HG03097 (cell line): ENCODE data around the gene PILRA.
"Not testable (repeated sequence)": the region's sequence is repeated elsewhere in the genome, so short reads cannot be mapped to it uniquely, and the experiment has no call there.

ENCODE experiments used
- ATAC-seq: cut with Tn5 transposase; IDR thresholded peaks from one replicate; pipeline ENCODE4 v1.9.1; 2021; ENCODE audit not compliant: unreplicated experiment, low FRiP score

The PILRA gene

DNA sequence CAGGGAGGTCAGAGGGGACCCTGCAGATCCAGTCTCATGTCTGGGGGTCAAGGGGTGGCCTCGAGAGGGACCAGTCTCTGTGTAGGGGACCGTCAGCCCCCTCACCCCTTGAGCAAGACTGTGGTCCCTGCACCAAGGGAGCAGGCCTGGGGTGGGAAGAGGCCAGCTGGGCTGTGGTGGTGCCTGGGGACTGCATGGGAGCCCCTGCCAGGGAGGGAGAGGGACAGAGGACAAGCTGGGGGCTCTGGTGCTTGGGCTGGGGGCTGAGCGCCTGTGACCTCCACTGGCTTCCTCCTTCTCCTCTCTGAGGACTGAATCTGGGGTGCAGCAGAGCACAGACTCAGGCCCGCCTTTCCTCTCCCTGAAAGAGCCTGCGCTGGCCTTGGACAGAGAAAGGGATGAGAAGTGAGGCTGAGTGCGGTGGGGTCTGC, 16.1 kb upstream of the PILRA start:
- ATAC-seq = no peak

- no peak for ATAC-seq
These were observed 15.0 kb upstream of the PILRA start, which contains the start of gene PILRB for GRCh38 chr7:100358027-100358856. PILRB (plus strand) TSS chr7:100358117; CDS start chr7:100358303, 186 bp downstream.

DNA sequence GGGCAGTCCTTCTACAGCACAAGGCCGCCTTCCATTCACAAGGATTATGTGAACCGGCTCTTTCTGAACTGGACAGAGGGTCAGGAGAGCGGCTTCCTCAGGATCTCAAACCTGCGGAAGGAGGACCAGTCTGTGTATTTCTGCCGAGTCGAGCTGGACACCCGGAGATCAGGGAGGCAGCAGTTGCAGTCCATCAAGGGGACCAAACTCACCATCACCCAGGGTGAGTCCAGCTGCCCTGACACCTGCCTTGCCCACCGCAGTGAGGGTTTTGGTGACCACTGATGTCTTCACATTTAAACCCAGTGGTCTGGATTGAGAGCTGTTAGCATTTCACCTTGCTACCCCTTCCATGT, 14.5 kb upstream of the PILRA start:
- no peak for ATAC-seq

DNA sequence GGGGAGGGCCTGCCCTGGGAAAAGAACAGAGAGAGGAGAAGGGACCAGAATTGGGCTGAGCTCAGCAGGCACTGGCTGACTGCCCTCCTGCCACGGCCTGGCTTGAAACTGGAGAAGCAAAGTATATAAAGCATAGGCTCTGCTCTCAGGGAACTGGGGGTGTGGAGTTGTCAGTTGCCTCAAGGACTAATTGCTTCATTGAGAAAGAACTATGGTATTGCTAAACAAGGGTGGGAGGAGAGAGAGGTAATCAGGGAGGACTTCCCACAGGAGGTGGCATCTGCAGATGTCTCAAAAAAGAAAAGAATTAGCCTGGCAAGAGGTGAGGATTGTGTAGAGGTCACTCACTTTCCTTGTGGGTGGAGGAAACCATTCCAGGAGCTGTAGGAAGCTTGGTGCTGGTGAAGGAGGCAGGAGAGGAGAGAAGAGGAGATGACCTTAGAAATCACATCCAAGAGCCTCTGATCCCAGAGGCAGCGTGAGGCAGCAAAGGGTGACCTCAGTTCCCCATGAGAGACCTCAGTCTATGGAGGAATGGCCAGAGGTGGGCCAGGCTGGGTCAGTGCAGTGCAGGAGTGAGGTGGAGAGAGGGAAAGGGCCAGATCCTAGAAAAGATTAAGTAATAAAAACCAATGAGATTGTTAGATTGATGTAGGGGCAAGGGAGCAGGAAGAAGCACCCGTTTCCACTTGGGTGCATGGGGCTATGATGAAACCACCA, 13.0 kb upstream of the PILRA start:
- no peak for ATAC-seq

DNA sequence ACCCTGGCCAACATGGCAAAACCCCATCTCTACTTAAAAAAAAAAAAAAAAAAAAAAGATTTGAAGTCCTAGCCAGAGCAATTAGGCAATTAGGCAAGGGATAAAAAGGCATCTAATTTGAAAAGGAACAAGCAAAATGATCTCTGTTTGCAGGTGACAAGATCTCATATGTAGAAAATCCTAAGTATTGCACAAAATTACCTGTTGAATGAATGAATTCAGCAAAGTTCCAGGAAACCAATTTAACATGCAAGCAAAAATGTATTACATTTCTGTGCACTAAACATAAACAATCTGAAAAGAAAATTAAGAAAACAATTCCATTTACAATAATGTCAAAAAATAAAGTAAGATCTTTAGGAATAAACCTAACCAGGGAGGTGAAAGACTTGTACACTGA, 10.2 kb upstream of the PILRA start:
- no peak for ATAC-seq

DNA sequence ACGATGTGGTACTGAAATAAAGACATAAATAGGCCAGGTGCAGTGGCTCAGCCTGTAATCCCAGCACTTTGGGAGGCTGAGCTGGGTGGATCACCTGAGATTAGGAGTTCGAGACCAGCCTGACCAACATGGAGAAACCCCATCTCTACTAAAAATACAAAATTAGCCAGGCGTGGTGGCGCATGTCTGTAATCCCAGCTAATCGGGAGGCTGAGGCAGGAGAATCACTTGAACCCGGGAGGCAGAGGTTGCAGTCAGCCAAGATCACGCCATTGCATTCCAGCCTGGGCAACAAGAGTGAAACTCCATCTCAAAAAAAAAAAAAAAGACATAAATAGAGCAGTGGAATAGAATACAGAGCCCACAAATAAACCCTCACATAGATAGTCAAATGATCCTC, 9.5 kb upstream of the PILRA start:
- ATAC-seq = not testable (repeated sequence)

GRCh38 chr7:100364480-100364879, 8.8 kb upstream of the PILRA start:
- ATAC-seq = no peak

DNA sequence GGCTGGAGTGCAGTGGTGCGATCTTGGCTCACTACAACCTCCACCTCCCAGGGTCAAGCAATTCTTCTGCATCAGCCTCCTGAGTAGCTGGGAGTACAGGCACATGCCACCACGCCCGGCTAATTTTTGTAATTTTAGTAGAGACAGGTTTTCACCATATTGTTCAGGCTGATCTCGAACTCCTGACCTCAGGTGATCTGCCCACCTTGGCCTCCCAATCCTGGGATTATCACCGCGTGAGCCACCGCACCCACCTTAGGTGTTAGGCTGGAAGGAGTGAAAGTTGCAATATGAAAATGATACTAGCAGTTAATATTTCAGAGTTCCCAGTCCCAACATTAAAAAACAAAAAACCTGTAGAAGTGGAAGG, 7.3 kb upstream of the PILRA start:
- not testable (repeated sequence) for ATAC-seq

DNA sequence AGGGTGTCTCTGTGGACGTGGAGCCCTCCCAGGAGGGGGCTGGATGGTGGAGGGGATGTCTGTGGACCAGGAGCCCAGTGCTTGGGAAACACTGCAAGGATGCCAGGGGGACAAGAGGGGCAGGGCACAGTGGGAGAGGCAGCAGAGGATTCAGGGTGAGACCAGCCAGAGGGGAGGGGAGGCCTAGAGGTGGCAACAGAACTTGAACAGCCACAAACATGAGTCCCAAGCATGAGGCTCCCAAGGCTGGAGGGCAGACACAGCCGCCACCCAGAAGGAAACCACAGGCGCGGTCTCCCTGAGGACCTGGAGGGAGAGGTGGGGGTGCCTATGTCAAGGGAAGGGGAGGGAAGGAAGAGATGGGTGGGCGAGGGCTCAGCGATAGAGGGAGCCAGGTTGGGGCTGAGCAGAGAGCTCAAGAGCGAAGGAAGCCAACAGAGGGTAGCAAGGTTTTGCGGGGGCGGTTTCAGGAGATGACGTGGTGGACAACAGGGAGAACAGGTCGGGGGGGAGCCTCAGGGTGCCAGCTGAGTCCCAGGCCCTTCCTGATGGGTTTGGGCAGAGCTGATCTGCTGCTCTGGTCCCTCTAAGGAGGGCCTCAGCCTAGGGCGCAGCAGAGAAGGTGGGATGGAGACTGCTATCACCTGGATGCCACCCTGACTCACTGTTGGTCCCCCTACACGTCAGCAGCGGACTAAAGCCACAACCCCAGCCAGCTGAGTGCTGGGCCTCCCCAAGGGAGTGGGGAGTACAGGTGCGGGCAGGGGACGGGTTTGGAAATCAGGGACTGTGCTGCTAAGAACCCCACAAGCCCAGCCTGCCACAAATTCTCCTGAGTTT, 6.7 kb upstream of the PILRA start:
- no peak for ATAC-seq

GRCh38 chr7:100367251-100367620, 6.1 kb upstream of the PILRA start:
- ATAC-seq = no peak

GRCh38 chr7:100367676-100368613, 5.3 kb upstream of the PILRA start:
- no peak for ATAC-seq

GRCh38 chr7:100369105-100369504, 4.2 kb upstream of the PILRA start:
- ATAC-seq = peak; percentile 60

- ATAC-seq = no peak
These were observed 3.0 kb upstream of the PILRA start for GRCh38 chr7:100370303-100370702.

DNA sequence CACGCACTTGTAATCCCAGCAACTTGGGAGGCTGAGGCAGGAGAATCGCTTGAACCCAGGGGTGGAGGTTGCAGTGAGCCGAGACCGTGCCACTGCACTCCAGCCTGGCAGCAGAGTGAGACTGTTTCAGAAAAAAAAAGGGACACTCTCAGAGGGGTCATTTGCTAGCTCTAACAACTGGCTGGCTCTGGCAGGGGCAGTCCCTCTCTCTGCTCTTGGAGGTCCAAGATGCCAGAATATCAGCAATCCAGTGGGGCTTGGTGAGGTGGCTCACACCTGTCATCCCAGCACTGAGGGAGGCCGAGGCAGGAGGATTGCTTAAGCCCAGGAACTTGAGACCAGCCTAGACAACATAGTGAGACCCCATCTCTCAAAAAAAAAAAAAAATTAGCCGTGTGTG, 2.5 kb upstream of the PILRA start:
- ATAC-seq = no peak

- ATAC-seq = no peak
These were observed 1.6 kb upstream of the PILRA start for GRCh38 chr7:100371561-100372171.

DNA sequence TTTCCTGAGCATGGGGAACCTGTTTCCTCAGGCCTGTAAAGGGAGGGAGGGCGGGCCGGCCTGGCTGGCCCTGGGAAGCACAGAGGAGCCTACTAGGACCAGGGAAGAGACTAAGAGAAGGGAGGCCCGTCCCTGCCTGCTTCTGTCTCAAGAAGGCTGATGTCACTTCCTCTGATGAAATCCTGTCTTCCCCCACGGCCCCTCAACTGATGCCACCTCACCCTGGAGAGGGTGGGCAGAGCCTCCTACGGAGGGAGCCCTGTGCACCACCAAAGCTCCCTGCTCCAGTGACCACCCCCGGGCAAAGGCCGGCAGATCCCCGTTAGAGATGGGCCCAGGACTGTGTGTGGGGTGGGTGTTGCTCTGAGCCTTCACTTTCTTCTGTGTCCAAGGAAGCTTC, 1.0 kb upstream of the PILRA start:
- ATAC-seq = no peak

GRCh38 chr7:100372694-100373093, 593 bp upstream of the PILRA start:
- no peak for ATAC-seq

GRCh38 chr7:100373870-100374598, 747 bp downstream of the PILRA start:
- ATAC-seq = not testable (repeated sequence)

DNA sequence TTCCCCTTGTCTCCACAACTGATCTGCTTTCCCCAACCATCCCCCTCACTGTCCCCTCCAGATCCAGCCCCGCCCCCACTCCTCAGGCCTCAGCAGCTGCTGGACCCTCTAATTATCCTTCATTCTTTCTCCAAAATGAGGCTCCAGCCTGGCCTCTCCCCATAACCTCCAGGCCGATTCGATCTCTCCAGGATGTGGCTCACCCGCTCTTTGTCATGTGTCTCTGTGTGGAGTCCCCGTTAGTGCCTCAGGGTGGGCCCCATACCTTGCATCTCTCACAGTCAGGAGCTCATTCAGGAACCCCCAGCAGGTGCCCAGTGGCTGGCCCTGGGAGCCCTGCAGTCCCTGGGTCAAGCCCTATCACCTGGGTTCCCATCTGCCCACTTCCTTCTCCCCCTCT, 1.3 kb downstream of the PILRA start:
- no peak for ATAC-seq
